ENCODE measurements around the gene ATP10A. TPM values are rescaled to one million over a fixed set of nuclear protein-coding genes. Genes with fewer than 3 reads are reported as not detected.

The ATP10A gene
- total RNA-seq, 1 donor from 2014 or later: 60.2 TPM

- intact Hi-C loops (cut with micrococcal nuclease): loop anchor here (10.0 kb wide), 1 partner anchor 155 kb away; the partner anchor contains the start of gene ATP10A
These were observed 153.5 kb downstream of the ATP10A start for GRCh38 chr15:25709437-25710159.

- intact Hi-C loops (cut with micrococcal nuclease): no loop called here
These were observed 154.7 kb downstream of the ATP10A start for GRCh38 chr15:25708391-25708790.

DNA sequence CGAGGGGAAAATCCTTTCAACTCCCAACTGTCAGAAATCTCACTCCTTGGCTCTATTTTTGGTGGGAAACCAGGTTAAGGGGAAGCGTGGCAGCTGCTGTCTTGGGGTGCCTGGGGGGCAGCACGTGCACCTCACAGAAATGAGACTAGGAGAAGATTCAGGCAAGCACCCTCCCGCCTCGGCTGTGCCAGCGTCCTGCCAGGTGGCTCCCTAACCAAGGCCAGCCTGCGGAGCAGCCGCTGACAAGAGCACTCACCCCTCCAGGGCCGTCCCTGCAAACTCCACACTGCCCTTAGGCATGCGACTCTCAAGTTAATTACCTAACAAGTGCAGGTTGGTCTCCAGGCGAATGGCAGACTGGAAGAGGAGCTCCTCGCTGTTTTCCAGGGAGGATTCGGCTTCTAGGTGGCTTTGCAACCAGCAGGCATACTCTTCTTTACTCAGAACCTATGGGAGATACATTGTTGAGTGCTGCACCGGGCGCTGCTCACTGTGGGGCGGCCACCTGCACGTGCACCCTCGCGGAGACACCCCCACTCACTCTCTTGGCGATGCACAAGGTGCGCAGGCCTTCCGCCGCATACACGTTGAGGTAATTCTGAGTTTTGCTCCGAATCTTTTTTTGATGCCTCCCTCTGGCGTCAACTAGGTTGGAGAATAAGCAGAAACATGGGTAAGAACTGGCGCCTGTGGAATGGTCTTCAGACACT, 155.3 kb downstream of the ATP10A start:
- intact Hi-C loops (cut with micrococcal nuclease): no loop called here

- intact Hi-C loops (cut with micrococcal nuclease): no loop called here
These were observed 156.8 kb downstream of the ATP10A start for GRCh38 chr15:25706176-25706955.

- intact Hi-C loops (cut with micrococcal nuclease): no loop called here
These were observed 157.6 kb downstream of the ATP10A start for GRCh38 chr15:25705433-25706115.

- intact Hi-C loops (cut with micrococcal nuclease): no loop called here
These were observed 159.4 kb downstream of the ATP10A start for GRCh38 chr15:25703726-25704125.

GRCh38 chr15:25701721-25702465, 161.2 kb downstream of the ATP10A start:
- intact Hi-C loops (cut with micrococcal nuclease): no loop called here

DNA sequence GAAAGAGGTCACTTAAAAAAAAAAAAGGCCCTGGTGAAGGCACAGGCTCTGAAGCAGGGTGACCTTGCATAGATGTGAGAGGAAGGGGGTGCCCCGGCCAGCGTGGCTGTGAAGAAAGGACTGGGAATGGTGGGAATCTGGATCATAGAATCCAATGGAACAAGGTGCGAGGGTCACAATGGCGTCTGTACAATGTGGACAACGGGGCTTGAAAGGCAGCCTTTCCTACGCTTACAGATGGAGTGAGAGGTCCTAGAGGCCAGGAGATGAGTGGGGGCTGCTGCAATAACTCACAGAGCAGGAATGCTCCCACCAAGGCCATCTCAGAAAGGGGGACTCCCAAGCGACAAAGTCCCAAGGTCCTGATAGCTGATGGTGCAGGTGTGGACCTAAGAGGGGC, 162.2 kb downstream of the ATP10A start:
- intact Hi-C loops (cut with micrococcal nuclease): no loop called here

GRCh38 chr15:25697586-25697985, 165.5 kb downstream of the ATP10A start:
- intact Hi-C loops (cut with micrococcal nuclease): loop anchor here (10.0 kb wide), 1 partner anchor 387 kb away; no protein-coding TSS in a partner anchor

GRCh38 chr15:25695875-25696760, 167.0 kb downstream of the ATP10A start:
- intact Hi-C loops (cut with micrococcal nuclease): loop anchor here (10.0 kb wide), 1 partner anchor 389 kb away; no protein-coding TSS in a partner anchor

DNA sequence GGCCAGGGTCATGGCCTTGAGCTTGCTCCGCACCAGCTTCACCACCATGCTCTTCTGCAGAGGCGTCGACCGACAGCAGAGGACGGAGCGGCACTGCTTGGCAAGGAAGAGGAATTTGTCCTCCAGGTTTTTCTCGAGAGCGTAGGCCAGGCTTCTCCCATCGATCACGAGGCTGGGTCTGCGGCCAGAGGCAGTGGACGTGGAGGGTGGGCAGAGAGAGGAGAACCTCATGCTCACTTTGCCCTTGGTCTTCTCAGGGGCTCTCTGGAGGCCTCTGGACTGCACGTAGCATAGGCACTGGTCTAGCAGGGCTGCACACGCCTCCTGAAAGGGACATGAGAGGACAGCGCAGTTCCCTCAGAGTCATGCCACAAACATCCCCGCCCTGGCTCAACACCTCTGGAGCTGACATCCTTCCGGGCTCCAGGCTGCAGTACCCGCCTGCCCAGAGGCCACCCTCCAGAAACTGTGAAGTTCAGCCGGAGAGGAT, 168.3 kb downstream of the ATP10A start:
- intact Hi-C loops (cut with micrococcal nuclease): loop anchor here (1.0 to 10.0 kb wide), 2 partner anchors 239 to 390 kb away; no protein-coding TSS in a partner anchor

- intact Hi-C loops (cut with micrococcal nuclease): loop anchor here (1.0 to 10.0 kb wide), 2 partner anchors 240 to 391 kb away; no protein-coding TSS in a partner anchor
These were observed 168.9 kb downstream of the ATP10A start for GRCh38 chr15:25694239-25694584.

GRCh38 chr15:25693321-25694238, 169.5 kb downstream of the ATP10A start:
- intact Hi-C loops (cut with micrococcal nuclease): loop anchor here (1.0 to 10.0 kb wide), 2 partner anchors 241 to 391 kb away; no protein-coding TSS in a partner anchor

DNA sequence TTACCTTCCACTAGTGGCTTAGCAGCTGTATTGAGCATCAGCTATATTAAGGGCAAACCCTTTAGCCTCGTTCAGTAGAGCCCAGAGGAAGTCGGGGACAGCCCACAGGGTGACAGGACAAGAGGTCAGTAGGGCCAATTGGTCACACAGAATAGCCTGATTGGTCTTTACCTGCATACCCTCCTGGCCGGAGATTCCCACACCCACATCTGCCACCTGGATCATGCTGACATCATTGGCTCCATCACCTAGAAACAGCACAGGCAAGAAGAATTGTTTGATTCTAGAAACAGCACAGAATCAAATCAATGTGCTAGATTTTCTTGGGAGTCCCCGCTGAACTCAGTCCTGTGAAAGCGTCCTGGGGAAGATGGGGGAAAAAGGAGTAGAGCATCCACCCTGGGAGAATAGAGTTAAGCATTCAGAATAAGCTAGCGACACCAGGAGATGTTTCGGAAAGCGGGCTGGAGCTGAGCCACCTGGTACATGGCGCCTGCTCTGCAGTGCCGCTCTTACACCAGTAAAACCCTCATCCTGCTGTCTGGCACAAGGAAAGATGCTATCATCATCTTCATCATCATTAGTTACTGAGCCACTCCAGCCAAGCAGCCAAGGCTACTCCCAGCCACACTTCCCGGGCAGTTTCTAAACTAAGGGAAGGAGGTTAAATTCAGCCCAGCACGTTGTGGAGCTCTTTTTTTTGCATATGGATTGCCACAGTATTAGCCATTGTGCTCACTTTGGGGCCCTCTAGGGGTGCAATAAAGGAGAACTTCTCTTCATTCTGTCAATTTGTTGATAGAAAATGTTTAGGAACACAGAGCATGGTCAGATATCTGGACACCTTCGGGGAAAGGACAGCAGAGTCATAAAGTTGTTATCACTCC, 171.3 kb downstream of the ATP10A start:
- intact Hi-C loops (cut with micrococcal nuclease): loop anchor here (10.0 kb wide), 1 partner anchor 393 kb away; no protein-coding TSS in a partner anchor

DNA sequence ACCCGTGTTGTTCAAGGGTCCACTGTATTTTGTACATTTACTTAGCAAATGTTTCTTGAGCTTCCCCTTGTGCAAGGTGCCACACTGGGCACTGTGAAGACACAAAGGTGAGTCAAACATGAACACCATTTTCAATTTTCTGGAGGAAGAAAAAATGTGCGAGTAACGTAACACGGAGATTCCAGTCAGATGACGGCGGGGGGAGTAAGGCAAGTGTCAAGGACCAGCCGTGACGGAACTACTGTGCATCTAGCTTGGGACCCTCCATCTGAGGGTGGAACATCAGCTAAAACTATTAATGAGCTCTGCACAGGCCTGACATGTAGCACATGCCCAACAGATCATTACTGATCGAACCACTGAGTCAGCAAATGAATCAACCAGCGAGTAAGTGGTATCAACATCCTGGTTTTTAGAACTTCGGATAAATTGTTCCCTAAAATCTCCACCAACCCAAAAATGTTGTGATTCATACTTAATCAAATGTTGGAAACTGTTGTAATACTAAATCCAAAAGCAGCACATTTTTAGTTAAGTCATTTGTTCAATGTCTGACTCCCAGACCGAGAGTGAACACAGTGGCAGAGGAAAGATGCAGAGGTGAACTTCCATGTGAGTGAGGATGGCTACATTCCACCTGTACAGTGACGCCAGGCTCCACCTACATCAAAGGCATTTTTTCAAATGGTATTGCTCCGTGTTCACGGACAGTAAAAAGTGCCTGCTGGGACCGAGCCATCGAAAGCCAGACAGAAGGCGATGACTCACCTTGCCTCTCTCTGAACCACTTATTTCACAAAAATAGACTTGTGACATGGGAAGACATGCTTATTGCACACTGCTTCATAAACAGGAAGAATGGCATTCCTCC, 172.2 kb downstream of the ATP10A start:
- intact Hi-C loops (cut with micrococcal nuclease): loop anchor here (10.0 kb wide), 1 partner anchor 394 kb away; no protein-coding TSS in a partner anchor

DNA sequence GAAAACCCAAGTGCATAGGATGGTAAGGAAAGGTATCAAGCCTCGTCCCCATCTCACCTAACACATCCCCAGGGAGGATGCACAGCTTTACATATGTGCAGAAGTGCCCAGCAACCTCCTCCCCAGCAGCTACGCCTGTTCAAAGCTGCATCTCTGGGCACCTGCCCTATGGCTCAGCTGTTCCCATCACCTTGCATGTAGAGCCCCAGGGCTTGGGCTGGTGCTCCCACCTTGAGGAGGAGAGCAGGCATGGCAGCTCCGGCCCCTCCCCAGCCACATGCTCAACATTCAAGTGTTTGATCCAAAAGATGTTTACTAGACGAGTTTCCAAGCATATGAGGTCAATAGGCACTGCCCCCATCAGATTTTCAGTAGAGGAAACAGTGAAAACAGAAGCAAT, 173.5 kb downstream of the ATP10A start:
- intact Hi-C loops (cut with micrococcal nuclease): no loop called here

Data from T-helper 1 cell treated with Interleukin-12 subunit alpha and Interleukin-12 subunit beta and Interleukin-4 antibody, amounts not matched to agents 30 ng/mL and 1 ng/mL, for 36 hours (primary cell).